ENCODE results near the gene CBX4. TPM values are rescaled to one million over a fixed set of nuclear protein-coding genes. Genes with fewer than 3 reads are reported as not detected.
A peak's percentile ranks its signal among the peaks of the same experiment; 100 is the strongest.

Gene CBX4
- total RNA-seq, 1 experiment from 2014 or later = 6.2 TPM

DNA sequence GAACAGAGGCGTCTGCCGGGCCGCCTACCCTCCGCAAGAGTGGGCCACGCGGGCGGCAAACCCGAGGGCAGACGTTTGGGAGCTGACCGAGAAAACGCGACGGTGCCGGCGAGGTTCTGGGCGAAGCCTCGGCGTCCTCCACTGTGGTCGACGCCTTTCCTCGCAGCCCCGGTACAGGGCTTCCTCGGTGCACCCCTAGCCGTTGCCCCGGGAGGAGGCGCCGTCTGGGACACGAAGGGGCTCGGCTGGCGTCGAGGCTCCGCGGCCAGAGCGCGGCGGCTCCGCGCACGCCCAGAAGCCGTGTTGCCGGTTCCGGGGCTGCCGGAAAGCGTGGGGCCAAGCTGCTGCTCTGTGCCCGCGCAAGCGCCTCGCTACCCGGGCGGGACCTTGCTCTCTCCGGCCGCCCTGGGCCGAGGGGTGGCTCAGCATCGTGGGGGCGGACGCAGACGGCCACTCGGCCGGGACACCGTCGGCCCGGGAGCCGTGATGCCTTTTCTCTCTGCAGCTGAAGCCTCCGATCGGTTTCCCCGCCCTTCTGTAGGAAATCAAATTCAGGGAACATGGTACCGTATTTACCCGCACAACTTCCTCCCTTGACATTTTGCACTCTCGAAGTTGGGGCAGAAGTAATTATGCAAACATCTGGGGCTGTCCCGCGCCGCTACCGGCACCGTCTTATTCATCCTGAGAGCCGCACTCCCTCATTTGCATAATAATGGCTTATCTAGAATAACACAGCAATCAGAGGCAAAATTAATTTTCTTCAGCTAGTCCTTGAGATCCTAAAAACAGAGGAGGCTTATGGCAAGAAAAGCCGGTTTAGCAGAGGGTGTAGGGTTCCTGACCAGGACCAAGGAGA is 35.0 kb downstream of the CBX4 start:
- Histone ChIP-seq H4K8ac (replicated peaks; ENCODE audit: insufficient read length, low read depth, low read length) (no peak overlapping the region), H3K23ac (ENCODE audit: insufficient read length, low read depth, low read length) (no peak overlapping the region), H3K4ac (ENCODE audit: low read depth, low read length) (no peak overlapping the region), H3K23me2 (ENCODE audit: insufficient read length, low read depth, low read length, poor library complexity, severe bottlenecking) (no peaks in the 10 kb centered on the region), H4K20me1 (ENCODE audit: control insufficient read depth, insufficient read depth, insufficient read length) (no peaks in the 10 kb centered on the region), H2AFZ (ENCODE audit: low read length) (no peak overlapping the region), H3K4me1 (ENCODE audit: insufficient read depth, low read length) (no peaks in the 10 kb centered on the region; the same call in 1 of the 2 replicates), H3K27ac (ENCODE audit: insufficient read length, low read depth, low read length) (no peak overlapping the region), H2BK15ac (ENCODE audit: low read depth, low read length) (no peak overlapping the region), H3K9me3 (ENCODE audit: control insufficient read depth, low read depth, low read length) (no peaks in the 10 kb centered on the region), H2AK5ac (ENCODE audit: insufficient read length, low read length) (no peak overlapping the region), H3K18ac (ENCODE audit: insufficient read length, low read depth, low read length) (no peak overlapping the region), H2BK20ac (ENCODE audit: low read depth, low read length, poor library complexity, severe bottlenecking) (no peak overlapping the region), H2BK5ac (ENCODE audit: insufficient read length, low read length) (no peak overlapping the region), H4K91ac (ENCODE audit: insufficient read length, low read depth, low read length) (no peak overlapping the region), H3T11ph (ENCODE audit: low read length) (no peak overlapping the region), H3K14ac (ENCODE audit: insufficient read depth, low read length) (no peak overlapping the region), H3K9ac (ENCODE audit: extremely low read depth, insufficient read length, low read length) (no peak overlapping the region), H4K5ac (ENCODE audit: insufficient read length, low read depth, low read length) (no peak overlapping the region), H3K4me2 (ENCODE audit: insufficient read depth, insufficient read length, low read length) (no peak overlapping the region), H3K56ac (ENCODE audit: insufficient read length, low read depth, low read length) (no peak overlapping the region), H3K79me2 (ENCODE audit: insufficient read depth, low read length) (no peaks in the 10 kb centered on the region), H3K79me1 (ENCODE audit: insufficient read depth, low read depth, low read length, poor library complexity, severe bottlenecking) (no peaks in the 10 kb centered on the region), H3K27me3 (ENCODE audit: insufficient read depth, low read length) (peaks cover 92% of the 10 kb centered on the region), H2BK12ac (ENCODE audit: insufficient read length, low read depth, low read length) (no peak overlapping the region), H2BK120ac (ENCODE audit: low read depth, low read length, poor library complexity, severe bottlenecking) (no peak overlapping the region)
- peak; percentile 82 for DNase-seq
- H3K27me3 Mint-ChIP-seq (ENCODE audit: low read depth) = peaks cover 100% of the 10 kb centered on the region
- H3K4me3 Mint-ChIP-seq = peak overlapping the region; percentile 1 to 60; a peak in 2 of 5 replicates
- peaks cover 51 to 64% of the 10 kb centered on the region in 2 experiments for H3K4me1 Mint-ChIP-seq
- TF ChIP-seq, protein P1, sequence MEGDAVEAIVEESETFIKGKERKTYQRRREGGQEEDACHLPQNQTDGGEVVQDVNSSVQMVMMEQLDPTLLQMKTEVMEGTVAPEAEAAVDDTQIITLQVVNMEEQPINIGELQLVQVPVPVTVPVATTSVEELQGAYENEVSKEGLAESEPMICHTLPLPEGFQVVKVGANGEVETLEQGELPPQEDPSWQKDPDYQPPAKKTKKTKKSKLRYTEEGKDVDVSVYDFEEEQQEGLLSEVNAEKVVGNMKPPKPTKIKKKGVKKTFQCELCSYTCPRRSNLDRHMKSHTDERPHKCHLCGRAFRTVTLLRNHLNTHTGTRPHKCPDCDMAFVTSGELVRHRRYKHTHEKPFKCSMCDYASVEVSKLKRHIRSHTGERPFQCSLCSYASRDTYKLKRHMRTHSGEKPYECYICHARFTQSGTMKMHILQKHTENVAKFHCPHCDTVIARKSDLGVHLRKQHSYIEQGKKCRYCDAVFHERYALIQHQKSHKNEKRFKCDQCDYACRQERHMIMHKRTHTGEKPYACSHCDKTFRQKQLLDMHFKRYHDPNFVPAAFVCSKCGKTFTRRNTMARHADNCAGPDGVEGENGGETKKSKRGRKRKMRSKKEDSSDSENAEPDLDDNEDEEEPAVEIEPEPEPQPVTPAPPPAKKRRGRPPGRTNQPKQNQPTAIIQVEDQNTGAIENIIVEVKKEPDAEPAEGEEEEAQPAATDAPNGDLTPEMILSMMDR (conservative IDR thresholded peaks at IDR 0.05) = no peak
- WGBS (ENCODE audit: extremely low coverage, insufficient read length, low lambda C conversion rate) = no CpG with 5 or more reads among the region's 76 CpGs
- H3K9me3 Mint-ChIP-seq = peaks cover 9 to 18% of the 10 kb centered on the region in 2 experiments; a peak in 4 of 5 replicates
- no peak overlapping the region for H3K27ac Mint-ChIP-seq
- peaks cover 0 to 1% (median 0%) of the 10 kb centered on the region in 3 experiments; a peak in 2 of 7 replicates for H3K36me3 Mint-ChIP-seq (ENCODE audit: insufficient read depth in 1 of 3, low read depth in 3 of 3)

Measured in H9 (cell line).